T-cell (primary cell): ENCODE data around the gene DCTD. TPM values are rescaled to one million over a fixed set of nuclear protein-coding genes. Genes with fewer than 3 reads are reported as not detected.
A peak's percentile ranks its signal among the peaks of the same experiment; 100 is the strongest.

Experiments used
- ATAC-seq, 4 experiments: fragments of 200-7000 bp in 3 of 4; fragments of 150-1000 bp in 1 of 4; cut with Tn5 transposase; replicated peaks in 1 of 4; 1 replicate in 3 of 4; 2 replicates in 1 of 4; pipeline ENCODE4 v1.10.0; 2021; ENCODE audit warnings: moderate library complexity in 3 of 4, mild to moderate bottlenecking in 2 of 4, moderate number of reproducible peaks in 1 of 4
- CTCF ChIA-PET, 2 donors: fragments of 300-600 bp; sonication (Branson Sonifier 250); formaldehyde crosslinking; loops; one replicate each; lab custom pipeline; 2022; ENCODE audit warnings: antibody characterized with exemption in 2 of 2; lab: Charles Lee
- POLR2A ChIA-PET, 2 donors: fragments of 300-600 bp; sonication (Branson Sonifier 250); formaldehyde crosslinking; loops; one replicate each; lab custom pipeline; 2022; ENCODE audit warnings: antibody characterized with exemption in 2 of 2; lab: Charles Lee
- DNase-seq, 35 experiments: peaks; one replicate each; pipeline versions ENCODE4 v3.0.0 to v3.0.0-alpha.2; 2013 to 2023
- H3K27ac ChIP-seq: one replicate; pipeline ENCODE4 v1.5.1; 2013; ENCODE audit warnings: low read length
- H3K27me3 ChIP-seq, 2 experiments: replicated peaks in 1 of 2; 1 replicate in 1 of 2; 2 replicates in 1 of 2; pipeline versions ENCODE4 v1.6.1 to v1.7.0; 2013; ENCODE audit warnings: low read length in 1 of 2, mixed read lengths in 1 of 2; ENCODE audit not compliant: control insufficient read depth in 2 of 2, insufficient read depth in 2 of 2; ENCODE audit errors: extremely low read depth in 1 of 2
- H3K36me3 ChIP-seq, 2 donors: 1 replicate in 1 of 2; 2 replicates in 1 of 2; pipeline versions ENCODE4 v1.6.1 to v1.7.0; 2013; ENCODE audit warnings: low read length in 1 of 2; ENCODE audit not compliant: control insufficient read depth in 2 of 2, insufficient read depth in 1 of 2; ENCODE audit errors: extremely low read depth in 1 of 2
- H3K4me1 ChIP-seq, 2 experiments: 1 replicate in 1 of 2; 2 replicates in 1 of 2; pipeline versions ENCODE4 v1.6.1 to v1.7.0; 2013; ENCODE audit warnings: low read length in 2 of 2, mixed read lengths in 1 of 2; ENCODE audit not compliant: insufficient read depth in 2 of 2, control insufficient read depth in 1 of 2; ENCODE audit errors: extremely low read depth in 1 of 2
- H3K4me3 ChIP-seq, 2 donors: 1 replicate in 1 of 2; 2 replicates in 1 of 2; pipeline versions ENCODE4 v1.5.1 to v1.7.0; 2013; ENCODE audit warnings: mild to moderate bottlenecking in 2 of 2, low read length in 1 of 2, moderate library complexity in 1 of 2; ENCODE audit not compliant: control insufficient read depth in 1 of 2; ENCODE audit errors: extremely low read depth in 1 of 2
- H3K9me3 ChIP-seq: 2 replicates; pipeline ENCODE4 v1.7.0; 2013
- H3K27ac Mint-ChIP-seq, 2 donors: one replicate each; pipeline ENCODE4 v1.8.0; 2020 to 2021; ENCODE audit warnings: mild to moderate bottlenecking in 2 of 2, mixed read lengths in 2 of 2
- H3K27me3 Mint-ChIP-seq, 2 donors: one replicate each; pipeline ENCODE4 v1.8.0; 2021 to 2022; ENCODE audit warnings: mixed read lengths in 2 of 2
- H3K36me3 Mint-ChIP-seq: one replicate; pipeline ENCODE4 v1.8.0; 2021; ENCODE audit warnings: mixed read lengths
- H3K4me1 Mint-ChIP-seq, 3 donors: one replicate each; pipeline ENCODE4 v1.8.0; 2020 to 2022; ENCODE audit warnings: mixed read lengths in 3 of 3, mild to moderate bottlenecking in 1 of 3
- H3K4me3 Mint-ChIP-seq, 3 donors: one replicate each; pipeline ENCODE4 v1.8.0; 2020 to 2022; ENCODE audit warnings: mild to moderate bottlenecking in 3 of 3, mixed read lengths in 3 of 3, moderate library complexity in 3 of 3
- H3K9me3 Mint-ChIP-seq, 3 donors: one replicate each; pipeline ENCODE4 v1.8.0; 2020 to 2022; ENCODE audit warnings: mixed read lengths in 3 of 3
- WGBS: methylation state at CpG from one replicate; pipeline ENCODE4 v1.1.5; 2013; ENCODE audit warnings: missing lambda C conversion rate; ENCODE audit not compliant: insufficient coverage; 5-methylcytosine and 5-hydroxymethylcytosine counted together
- total RNA-seq, 35 experiments: library from RNA in 6 of 35; stranded (reverse) in 6 of 35; fragments of 120-200 nt in 1 of 35; gene quantifications; one replicate each; pipeline versions ENCODE4 v1.2.1 to v1.2.4 and lab custom pipeline; 2013 to 2026

The DCTD gene
- total RNA-seq, 5 donors from 2014 or later (not counting 1 experiment from before 2014, with no cell fraction given) = 55.3 to 78.7 (median 68.8) TPM

DNA sequence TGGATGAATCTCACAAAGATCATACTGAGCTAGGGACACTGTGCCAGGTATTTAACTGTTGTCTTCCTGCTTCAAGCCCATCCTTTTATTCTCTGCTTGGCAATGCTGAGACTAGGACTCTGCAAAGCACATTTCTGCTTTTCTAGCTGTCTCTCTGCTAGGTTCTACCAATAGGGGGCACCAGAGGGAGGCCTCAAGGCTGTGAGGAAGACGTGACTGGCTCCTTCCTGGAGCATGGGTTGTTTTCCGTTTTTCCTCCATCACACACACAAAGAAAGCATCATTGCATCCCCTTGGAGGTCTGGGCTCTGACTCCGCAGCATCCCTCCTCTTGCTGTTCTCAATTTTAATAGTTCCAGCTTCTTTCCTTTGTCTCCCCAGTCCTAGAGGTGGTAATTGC is 10.9 kb upstream of the DCTD start:
- H3K27ac Mint-ChIP-seq = no peak overlapping the region
- no CpG with 5 or more reads among the region's 3 CpGs for WGBS
- no peak for DNase-seq
- Histone ChIP-seq H3K4me3 (no peak overlapping the region), H3K27ac (no peak overlapping the region), H3K9me3 (no peaks in the 10 kb centered on the region), H3K36me3 (no peaks in the 10 kb centered on the region), H3K4me1 (peaks cover 0 to 5% of the 10 kb centered on the region in 2 experiments), H3K27me3 (peaks cover 0 to 12% of the 10 kb centered on the region in 2 experiments)
- ChIA-PET CTCF (interaction anchor here in 1 of 2 donors (1.3 kb wide), 1 partner anchor 8 kb away, joined by 3 read pairs; no protein-coding TSS in a partner anchor), POLR2A (no interaction called here)
- H3K9me3 Mint-ChIP-seq = no peaks in the 10 kb centered on the region
- H3K4me3 Mint-ChIP-seq = no peak overlapping the region
- H3K36me3 Mint-ChIP-seq = no peaks in the 10 kb centered on the region
- H3K4me1 Mint-ChIP-seq = peaks cover 0 to 2% (median 0%) of the 10 kb centered on the region in 3 donors
- peaks cover 4% of the 10 kb centered on the region in 2 donors for H3K27me3 Mint-ChIP-seq
- no peak for ATAC-seq

GRCh38 chr4:182927505-182927904 is 10.3 kb upstream of the DCTD start:
- Mint-ChIP-seq H3K27me3 (peaks cover 4% of the 10 kb centered on the region in 2 donors), H3K36me3 (no peaks in the 10 kb centered on the region), H3K27ac (no peak overlapping the region), H3K4me1 (peaks cover 0 to 2% (median 0%) of the 10 kb centered on the region in 3 donors), H3K9me3 (no peaks in the 10 kb centered on the region), H3K4me3 (no peak overlapping the region)
- CTCF ChIA-PET = interaction anchor here in 1 of 2 donors (0.6 to 1.3 kb wide), 2 partner anchors 9 to 96 kb away, joined by 3 to 6 read pairs; no protein-coding TSS in a partner anchor
- Histone ChIP-seq H3K27me3 (peaks cover 0 to 12% of the 10 kb centered on the region in 2 experiments), H3K4me1 (peaks cover 0 to 5% of the 10 kb centered on the region in 2 experiments), H3K27ac (no peak overlapping the region), H3K36me3 (no peaks in the 10 kb centered on the region), H3K4me3 (no peak overlapping the region), H3K9me3 (no peaks in the 10 kb centered on the region)
- no CpG with 5 or more reads among the region's 3 CpGs for WGBS
- POLR2A ChIA-PET = no interaction called here
- ATAC-seq (no peak), DNase-seq (no peak)

GRCh38 chr4:182925855-182926254 is 8.7 kb upstream of the DCTD start:
- ChIA-PET POLR2A (no interaction called here), CTCF (interaction anchor here (0.7 to 1.5 kb wide), 9 partner anchors 10 to 453 kb away, joined by 3 to 9 read pairs (median 3); no protein-coding TSS in a partner anchor)
- Histone ChIP-seq H3K36me3 (no peaks in the 10 kb centered on the region), H3K4me3 (no peak overlapping the region), H3K27me3 (peaks cover 0 to 12% of the 10 kb centered on the region in 2 experiments), H3K9me3 (no peaks in the 10 kb centered on the region), H3K27ac (no peak overlapping the region), H3K4me1 (peaks cover 0 to 5% of the 10 kb centered on the region in 2 experiments)
- no CpG with 5 or more reads among the region's 1 CpG for whole genome bisulfite sequencing
- no peaks in the 10 kb centered on the region for H3K36me3 Mint-ChIP-seq
- peaks cover 0 to 2% (median 0%) of the 10 kb centered on the region in 3 donors for H3K4me1 Mint-ChIP-seq
- peaks cover 2 to 4% of the 10 kb centered on the region in 2 donors for H3K27me3 Mint-ChIP-seq
- DNase-seq (no peak), ATAC-seq (no peak)
- no peak overlapping the region for H3K4me3 Mint-ChIP-seq
- no peak overlapping the region for H3K27ac Mint-ChIP-seq
- H3K9me3 Mint-ChIP-seq = no peaks in the 10 kb centered on the region

- Mint-ChIP-seq H3K27ac (no peak overlapping the region), H3K27me3 (peaks cover 0 to 4% of the 10 kb centered on the region in 2 donors)
- CTCF ChIA-PET = interaction anchor here (0.6 to 1.6 kb wide), 17 partner anchors 10 to 1783 kb away, joined by 3 to 9 read pairs (median 3); no protein-coding TSS in a partner anchor
Observed at GRCh38 chr4:182925298-182925757, 8.1 kb upstream of the DCTD start.

DNA sequence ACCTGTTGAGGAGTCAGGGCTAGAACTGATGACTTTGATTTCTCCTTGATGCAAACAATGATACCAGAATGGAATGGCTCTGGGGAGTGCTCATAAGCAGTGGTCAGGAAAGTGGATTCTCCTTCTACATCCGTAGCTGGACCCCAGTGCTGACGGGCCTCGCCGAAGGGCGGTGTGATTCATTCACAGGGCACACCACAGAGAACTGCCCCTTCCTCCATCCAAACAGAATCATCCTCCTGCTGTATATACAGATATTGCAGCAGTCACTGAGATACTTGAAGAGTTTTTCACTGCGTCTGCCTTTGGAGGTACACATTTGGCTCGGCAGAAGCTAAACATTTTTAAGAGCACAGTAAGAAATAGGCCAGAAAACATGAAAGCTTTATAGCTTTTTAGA is 7.3 kb upstream of the DCTD start:
- H3K4me3 Mint-ChIP-seq = no peak overlapping the region
- no peaks in the 10 kb centered on the region for H3K36me3 ChIP-seq
- no peak for DNase-seq
- H3K4me3 ChIP-seq = no peak overlapping the region
- no peak for ATAC-seq
- H3K9me3 Mint-ChIP-seq = no peaks in the 10 kb centered on the region
- no peaks in the 10 kb centered on the region for H3K36me3 Mint-ChIP-seq
- no peak overlapping the region for H3K27ac ChIP-seq
- ChIA-PET POLR2A (interaction anchor here in 1 of 2 donors (0.6 kb wide), 1 partner anchor 13 kb away, joined by 6 read pairs; no protein-coding TSS in a partner anchor), CTCF (interaction anchor here (0.6 to 1.6 kb wide), 11 partner anchors 9 to 1782 kb away, joined by 3 to 9 read pairs (median 3); no protein-coding TSS in a partner anchor)
- H3K4me1 Mint-ChIP-seq = peaks cover 5 to 7% (median 6%) of the 10 kb centered on the region in 3 donors
- H3K27me3 Mint-ChIP-seq = peaks cover 0 to 4% of the 10 kb centered on the region in 2 donors
- peaks cover 0 to 12% of the 10 kb centered on the region in 2 experiments for H3K27me3 ChIP-seq
- 91% methylated on average over 5 of the region's 7 CpGs for WGBS
- H3K9me3 ChIP-seq = no peaks in the 10 kb centered on the region
- peaks cover 0 to 7% of the 10 kb centered on the region in 2 experiments for H3K4me1 ChIP-seq
- H3K27ac Mint-ChIP-seq = no peak overlapping the region

More at GRCh38 chr4:182925298-182925757, 8.1 kb upstream of the DCTD start:
- POLR2A ChIA-PET = interaction anchor here in 1 of 2 donors (0.6 kb wide), 1 partner anchor 13 kb away, joined by 6 read pairs; no protein-coding TSS in a partner anchor
- ATAC-seq (peak; percentile 91 to 98 (median 96)), DNase-seq (peak in 34 of 35 experiments; percentile 13 to 74 (median 40))
- Mint-ChIP-seq H3K9me3 (no peaks in the 10 kb centered on the region), H3K4me3 (no peak overlapping the region), H3K4me1 (peaks cover 0 to 2% (median 0%) of the 10 kb centered on the region in 3 donors), H3K36me3 (no peaks in the 10 kb centered on the region)
- Histone ChIP-seq H3K4me3 (no peak overlapping the region), H3K4me1 (peaks cover 0 to 5% of the 10 kb centered on the region in 2 experiments), H3K36me3 (no peaks in the 10 kb centered on the region), H3K27me3 (peaks cover 0 to 12% of the 10 kb centered on the region in 2 experiments), H3K9me3 (no peaks in the 10 kb centered on the region), H3K27ac (no peak overlapping the region)
- WGBS = 16% methylated on average over 6 of the region's 10 CpGs

DNA sequence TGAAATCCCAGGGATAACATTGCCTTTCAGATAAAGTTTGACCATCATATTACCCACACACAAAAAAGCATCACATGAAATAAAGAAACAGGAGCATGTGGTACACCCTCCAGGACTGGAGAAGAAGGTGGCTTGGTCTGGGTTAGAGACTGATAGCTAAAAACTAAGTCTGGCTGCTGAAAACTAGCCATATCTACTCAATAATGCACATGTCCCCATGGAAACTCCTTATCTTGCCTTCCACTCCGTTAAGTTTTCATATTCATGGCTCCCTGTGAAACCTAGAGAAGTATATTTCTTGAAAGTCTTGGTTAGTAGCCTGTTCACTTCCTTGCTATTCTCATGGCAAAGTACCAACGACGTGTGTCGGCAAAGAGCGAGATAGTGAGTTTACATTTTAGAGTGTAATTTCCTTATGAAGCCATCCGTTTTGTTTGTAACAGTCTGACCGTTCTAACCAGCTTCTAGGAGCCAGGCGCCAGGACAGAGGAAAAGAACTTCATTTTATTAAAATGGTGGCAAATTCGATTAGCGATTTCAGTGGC is 6.7 kb upstream of the DCTD start:
- H3K27ac Mint-ChIP-seq = no peak overlapping the region
- POLR2A ChIA-PET = interaction anchor here in 1 of 2 donors (1.1 kb wide), 1 partner anchor 1809 kb away, joined by 6 read pairs; no protein-coding TSS in a partner anchor

More for the DNA sequence above, 6.7 kb upstream of the DCTD start:
- Histone ChIP-seq H3K27me3 (peaks cover 0 to 12% of the 10 kb centered on the region in 2 experiments), H3K9me3 (no peaks in the 10 kb centered on the region), H3K4me1 (peaks cover 1 to 14% of the 10 kb centered on the region in 2 experiments), H3K27ac (no peak overlapping the region), H3K36me3 (no peaks in the 10 kb centered on the region), H3K4me3 (no peak overlapping the region)
- peaks cover 12 to 13% (median 12%) of the 10 kb centered on the region in 3 donors for H3K4me1 Mint-ChIP-seq
- ATAC-seq = no peak
- no peak overlapping the region for H3K4me3 Mint-ChIP-seq
- H3K9me3 Mint-ChIP-seq = no peaks in the 10 kb centered on the region
- 95% methylated on average over 4 of the region's 10 CpGs for WGBS
- peaks cover 0 to 4% of the 10 kb centered on the region in 2 donors for H3K27me3 Mint-ChIP-seq
- no peaks in the 10 kb centered on the region for H3K36me3 Mint-ChIP-seq
- DNase-seq = no peak
- CTCF ChIA-PET = interaction anchor here in 1 of 2 donors (0.6 to 1.6 kb wide), 4 partner anchors 15 to 338 kb away, joined by 3 to 9 read pairs (median 5); no protein-coding TSS in a partner anchor
